Umbilical cord (tissue), 2 donors: ENCODE data around the gene MED25. TPM values are rescaled to one million over a fixed set of nuclear protein-coding genes. Genes with fewer than 3 reads are reported as not detected.

ENCODE experiments used
- DNase-seq: peaks from one replicate; pipeline ENCODE4 v3.0.0-alpha.2; 2015; ENCODE audit warnings: low spot score
- total RNA-seq: library from RNA; depleted of rRNA; stranded (reverse); fragments of >200 nt; gene quantifications from one replicate; pipeline ENCODE4 v1.2.3, GENCODE V29; 2014; ENCODE audit warnings: low replicate concordance; ENCODE audit not compliant: insufficient read depth

MED25 gene
- total RNA-seq, 1 donor from 2014 or later = 16.1 TPM

DNA sequence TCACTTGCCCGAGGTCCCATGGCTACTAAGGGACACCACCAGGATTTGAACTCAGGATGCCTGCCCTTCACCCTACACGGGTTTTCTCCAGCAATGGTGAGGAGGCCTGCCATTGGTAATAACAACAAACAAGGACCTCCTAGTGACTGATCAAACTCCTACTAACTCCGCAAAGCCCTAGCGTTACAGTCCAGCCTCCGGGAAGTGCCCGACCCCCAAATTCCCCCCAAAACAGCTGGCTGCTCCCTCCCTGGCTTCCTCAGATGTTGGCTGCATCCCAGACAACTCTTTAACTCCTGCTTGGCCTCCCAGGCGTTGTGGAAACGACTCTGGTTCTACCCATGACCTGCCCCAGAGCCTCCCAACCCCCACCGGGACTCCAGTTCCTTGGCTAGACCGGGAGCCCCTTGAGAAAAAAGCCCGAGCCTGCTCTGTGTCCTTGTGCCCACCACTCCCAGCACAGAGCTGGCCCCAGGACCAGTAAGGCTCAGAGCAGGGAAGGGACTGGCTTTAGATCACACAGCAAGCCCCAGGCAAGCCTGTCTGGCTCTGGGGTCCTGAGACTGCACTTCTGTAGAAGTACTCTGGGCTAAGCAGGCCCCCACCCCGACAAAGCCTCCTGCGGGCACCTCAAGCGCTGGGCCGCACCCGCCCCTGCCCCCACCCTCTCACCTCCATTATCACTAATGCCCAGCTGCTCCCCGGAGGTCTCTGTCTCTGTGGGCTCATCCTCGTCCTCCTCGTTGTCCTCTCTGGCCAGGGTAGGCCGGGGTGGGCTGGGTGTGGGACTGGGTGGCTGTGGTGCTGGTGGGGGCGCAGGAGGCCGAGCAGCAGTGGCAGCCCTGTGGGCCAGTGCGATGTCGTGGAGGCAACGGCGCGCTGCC, 54.4 kb downstream of the MED25 start:
- DNase-seq = no peak

- DNase-seq = no peak
Observed at GRCh38 chr19:49873129-49873521, 55.0 kb downstream of the MED25 start.

DNA sequence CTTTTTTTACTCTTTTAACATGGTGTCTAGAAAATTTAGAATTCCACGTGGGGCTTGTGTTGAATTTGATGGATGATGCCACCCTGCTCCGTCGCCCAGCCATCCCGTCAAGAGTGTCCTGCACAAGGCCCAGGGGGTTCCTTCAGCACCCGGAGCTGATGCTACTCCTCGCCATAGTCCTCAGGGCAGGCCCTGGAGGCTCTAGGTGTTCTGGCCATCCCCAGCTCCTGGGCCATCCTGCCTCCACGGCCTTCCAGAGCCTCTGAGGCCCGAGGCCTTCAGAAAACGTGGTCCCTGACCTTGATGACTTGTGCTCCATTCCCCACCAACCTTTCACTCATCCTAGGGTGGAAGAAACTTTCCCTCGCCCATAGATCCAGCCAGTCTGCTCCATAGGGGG, 55.7 kb downstream of the MED25 start:
- no peak for DNase-seq

GRCh38 chr19:49874503-49875157, 56.5 kb downstream of the MED25 start:
- no peak for DNase-seq

DNA sequence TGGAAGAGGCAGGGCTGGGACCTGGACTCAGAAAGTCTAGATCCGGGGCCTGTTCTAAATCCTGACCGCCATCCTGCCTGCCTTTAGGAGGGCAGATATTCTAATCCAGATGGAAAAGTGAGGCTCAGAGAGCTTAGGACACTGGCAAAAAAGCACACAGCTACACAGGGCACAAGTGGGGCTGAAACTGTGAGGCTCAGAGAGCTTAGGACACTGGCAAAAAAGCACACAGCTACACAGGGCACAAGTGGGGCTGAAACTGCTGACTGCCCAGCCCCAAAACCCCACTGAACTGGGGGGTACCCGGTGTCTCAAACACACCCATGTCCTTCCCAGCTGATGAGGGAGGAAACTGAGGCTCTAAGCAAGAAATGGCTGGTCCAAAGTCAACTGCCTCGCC, 57.1 kb downstream of the MED25 start:
- DNase-seq = no peak

GRCh38 chr19:49875857-49876421, 57.9 kb downstream of the MED25 start:
- DNase-seq = peak; percentile 79

GRCh38 chr19:49876422-49877019, 58.4 kb downstream of the MED25 start:
- DNase-seq = peak; percentile 99

DNA sequence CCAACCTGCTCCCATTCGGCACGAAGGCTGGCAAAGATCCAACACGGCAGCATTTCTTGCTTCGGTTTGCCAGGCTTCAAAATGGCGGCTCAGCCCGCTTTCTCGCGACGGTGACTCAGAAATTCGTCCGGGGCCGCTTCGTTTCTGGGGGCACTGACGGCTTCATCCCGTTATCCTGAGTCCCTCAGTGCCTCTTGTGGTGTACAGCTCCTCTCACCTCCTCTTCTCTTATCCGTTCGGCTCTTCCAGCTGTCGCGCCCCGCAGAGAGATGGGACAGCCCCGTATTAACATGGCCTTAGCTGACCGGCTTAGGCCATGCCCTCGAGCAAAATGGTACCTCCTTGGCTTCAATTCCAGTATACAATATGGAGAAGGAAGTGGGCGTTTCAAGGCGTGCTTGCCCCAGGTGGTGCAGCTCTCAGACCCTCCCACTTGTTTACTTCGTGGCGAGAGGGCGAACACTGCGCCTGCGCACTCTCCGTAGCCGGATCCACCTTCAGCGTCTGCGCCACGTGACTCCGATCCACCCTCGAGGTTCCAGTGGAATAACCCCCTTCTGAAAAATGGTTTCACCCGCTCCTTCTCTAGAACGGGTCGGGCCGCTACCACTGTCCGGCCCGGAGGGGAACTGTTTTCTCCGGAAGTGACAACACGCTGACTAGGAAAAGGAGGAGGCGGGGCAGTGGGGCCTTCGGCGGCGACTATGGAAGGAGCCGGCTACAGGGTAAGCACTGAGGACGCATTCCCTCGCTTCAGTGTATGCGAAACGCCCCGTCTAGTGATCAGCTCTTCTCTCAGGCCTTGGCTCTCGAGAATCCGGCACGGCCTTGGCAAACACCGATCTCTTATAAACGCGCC, 59.2 kb downstream of the MED25 start, which contains the start of the genes AKT1S1 and TBC1D17:
AKT1S1 (minus strand) TSS at position 336 of the 859 bp plus-strand sequence. CDS start 4,060 bp downstream, outside the sequence.
TBC1D17 (plus strand) TSS at position 683 of the 859 bp plus-strand sequence; CDS start at position 705, 22 bp downstream.
- peak; percentile 100 for DNase-seq

GRCh38 chr19:49877879-49878743, 60.0 kb downstream of the MED25 start:
- peak; percentile 99 for DNase-seq

- no peak for DNase-seq
Observed at GRCh38 chr19:49878744-49879070, 60.6 kb downstream of the MED25 start.

DNA sequence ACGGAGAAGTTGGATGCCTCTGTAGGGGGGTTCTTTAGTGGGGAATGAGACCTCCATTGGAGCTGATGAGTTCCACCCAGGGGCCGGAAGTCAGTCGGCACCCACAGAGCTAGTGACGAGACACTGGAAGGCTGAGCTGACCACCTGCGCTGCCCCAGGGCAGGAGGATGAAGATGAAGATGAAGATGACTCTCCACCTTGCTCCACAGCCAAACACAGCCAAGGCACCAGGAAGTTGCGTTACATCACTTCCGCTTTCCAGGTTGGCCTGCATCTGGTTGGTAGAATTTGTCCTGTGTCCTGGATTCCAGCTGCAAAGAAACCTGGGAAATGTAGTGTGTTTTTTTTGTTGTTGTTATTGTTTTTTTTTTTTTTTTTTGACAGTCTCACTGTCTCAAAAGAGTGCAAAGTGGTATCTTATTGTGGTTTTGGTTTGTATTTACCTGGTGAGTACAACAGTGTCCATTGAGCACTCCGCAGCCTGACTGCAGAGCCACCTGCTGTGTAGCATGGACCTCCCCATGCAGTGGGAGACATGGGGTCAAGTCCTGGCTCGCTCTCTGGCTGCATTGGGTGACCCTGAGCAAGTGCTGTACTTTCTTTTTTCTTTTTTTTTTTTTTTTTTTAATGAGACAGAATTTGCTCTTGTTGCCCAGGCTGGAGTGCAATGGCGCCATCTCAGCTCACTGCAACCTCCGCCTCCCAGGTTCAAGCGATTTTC, 61.3 kb downstream of the MED25 start:
- no peak for DNase-seq

GRCh38 chr19:49880162-49880869, 62.2 kb downstream of the MED25 start:
- DNase-seq = no peak

- no peak for DNase-seq
Observed at GRCh38 chr19:49881186-49881585, 63.1 kb downstream of the MED25 start.

DNA sequence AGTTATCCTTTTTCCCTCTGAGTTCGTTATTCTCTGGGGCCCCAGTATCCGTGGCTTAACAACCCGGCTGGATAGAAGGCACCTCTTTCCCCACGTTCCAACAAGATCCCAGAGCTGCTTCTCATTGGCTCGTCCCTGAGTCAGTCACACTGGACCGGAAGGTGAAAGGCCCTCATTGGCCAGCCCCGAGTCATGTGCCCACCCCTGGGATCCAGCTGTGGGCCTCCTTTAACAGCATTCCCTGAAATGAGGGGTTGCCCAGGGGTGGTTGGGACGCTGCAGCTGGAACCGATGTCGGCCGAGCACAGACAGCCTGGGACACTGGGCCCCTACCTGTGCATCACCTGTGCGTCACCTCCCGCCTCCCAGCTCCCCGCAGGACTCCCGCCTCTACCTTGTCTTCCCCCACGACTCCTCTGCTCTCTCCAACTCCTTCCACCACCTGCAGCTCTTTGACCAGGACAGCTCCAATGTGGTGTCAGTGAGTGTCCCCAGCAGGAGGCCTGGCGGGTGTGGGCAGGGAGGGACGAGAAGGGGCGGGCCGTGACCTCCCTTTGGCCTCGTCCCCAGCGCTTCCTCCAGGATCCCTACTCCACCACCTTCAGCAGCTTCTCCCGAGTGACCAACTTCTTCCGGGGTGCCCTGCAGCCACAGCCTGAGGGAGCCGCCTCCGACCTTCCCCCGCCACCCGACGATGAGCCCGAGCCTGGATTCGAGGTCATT, 63.7 kb downstream of the MED25 start:
- no peak for DNase-seq

GRCh38 chr19:49882643-49883042, 64.6 kb downstream of the MED25 start:
- no peak for DNase-seq

DNA sequence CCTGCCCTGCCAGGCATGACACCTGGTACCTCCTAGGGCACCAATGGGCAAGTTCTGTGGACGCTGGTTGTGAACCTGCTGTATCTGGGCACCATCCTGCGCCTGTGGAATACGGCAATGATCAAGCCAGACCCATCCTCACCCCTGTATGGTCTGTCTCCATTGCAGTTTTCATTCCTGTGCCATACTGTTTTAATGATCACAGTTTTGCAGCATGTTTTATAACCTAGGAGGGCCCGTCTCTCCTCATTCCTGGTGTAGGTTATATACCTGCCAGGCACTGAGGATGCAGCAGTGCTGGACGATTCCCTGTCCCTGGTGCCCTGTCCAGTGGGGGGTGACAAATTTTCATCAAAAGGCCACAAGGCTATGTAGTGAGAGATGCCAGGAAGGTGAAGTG, 65.0 kb downstream of the MED25 start:
- DNase-seq = no peak

GRCh38 chr19:49884109-49884508, 66.0 kb downstream of the MED25 start:
- no peak for DNase-seq

DNA sequence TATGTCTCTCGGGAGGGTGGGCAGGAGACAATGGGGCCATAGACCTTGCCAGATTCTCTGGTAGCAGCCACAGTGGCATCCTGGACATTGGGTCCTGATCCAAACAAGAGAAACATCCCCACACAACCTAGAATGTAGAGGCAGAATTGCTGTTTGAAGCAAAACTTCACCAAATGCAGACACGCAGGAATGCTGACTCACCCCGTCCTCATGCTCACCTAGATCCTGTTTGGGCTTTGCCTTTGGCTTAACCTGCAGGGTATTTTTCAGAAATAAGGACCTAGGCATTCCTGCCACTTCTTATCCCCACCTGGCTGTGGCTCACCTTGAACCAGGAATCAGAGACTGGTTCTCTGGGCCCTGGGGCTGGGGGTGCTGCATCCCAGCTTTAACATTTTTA, 66.7 kb downstream of the MED25 start:
- DNase-seq = no peak
